EH (cell line): ENCODE measurements around the gene MED8.
"Not testable (repeated sequence)": the region's sequence is repeated elsewhere in the genome, so short reads cannot be mapped to it uniquely, and the experiment has no call there.

Experiments
- DNase-seq: peaks from one replicate; pipeline ENCODE4 v3.0.0-alpha.2; 2015; ENCODE audit warnings: low read depth

MED8 gene

GRCh38 chr1:43421976-43422750 lies 32.6 kb upstream of the MED8 start:
- no peak for DNase-seq

GRCh38 chr1:43421396-43421795 lies 31.8 kb upstream of the MED8 start:
- DNase-seq: no peak

- no peak for DNase-seq
Observed at GRCh38 chr1:43420874-43421273, 31.3 kb upstream of the MED8 start.

DNA sequence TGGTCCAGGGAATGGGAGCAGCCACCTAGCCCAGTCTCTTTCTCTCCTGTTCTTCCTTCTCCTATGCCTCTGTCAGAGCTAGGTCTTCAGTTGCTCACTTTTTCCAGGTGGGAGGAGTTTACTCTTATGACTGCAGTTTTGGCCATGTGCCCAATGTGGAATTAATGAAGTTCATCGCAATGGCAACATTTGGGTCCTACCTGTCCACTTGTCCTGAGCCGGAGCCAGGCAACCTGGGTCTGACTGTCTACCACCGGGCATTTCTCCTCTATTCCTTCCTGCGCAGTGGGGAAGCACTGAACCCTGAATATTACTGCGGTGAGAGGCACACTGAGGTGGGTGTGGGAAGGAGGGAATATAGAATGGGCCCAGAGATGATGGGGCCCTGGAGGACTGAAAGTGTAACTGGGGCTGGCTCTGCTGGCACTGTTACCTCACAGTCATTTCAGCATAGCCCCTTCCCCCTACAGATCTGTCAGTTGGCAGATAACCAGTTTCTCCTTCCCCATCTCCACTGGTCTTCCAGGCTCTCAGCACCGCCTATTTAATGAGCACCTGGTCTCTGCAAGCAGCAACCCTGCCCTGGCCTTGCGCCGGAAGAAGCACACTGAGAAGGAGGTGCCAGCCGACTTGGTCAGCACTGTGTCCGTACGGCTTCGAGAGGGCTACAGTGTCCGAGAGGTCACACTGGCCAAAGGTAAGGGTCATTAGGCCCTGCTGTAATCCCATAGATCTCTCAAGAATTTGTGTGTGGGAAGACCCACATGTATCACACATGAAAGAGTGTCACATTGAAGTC lies 30.2 kb upstream of the MED8 start:
- DNase-seq: no peak

- DNase-seq: no peak
Observed at GRCh38 chr1:43418858-43419257, 29.3 kb upstream of the MED8 start.

GRCh38 chr1:43415901-43416300 lies 26.3 kb upstream of the MED8 start:
- no peak for DNase-seq

- DNase-seq: peak; percentile 54
Observed at GRCh38 chr1:43414634-43415223, 25.1 kb upstream of the MED8 start.

DNA sequence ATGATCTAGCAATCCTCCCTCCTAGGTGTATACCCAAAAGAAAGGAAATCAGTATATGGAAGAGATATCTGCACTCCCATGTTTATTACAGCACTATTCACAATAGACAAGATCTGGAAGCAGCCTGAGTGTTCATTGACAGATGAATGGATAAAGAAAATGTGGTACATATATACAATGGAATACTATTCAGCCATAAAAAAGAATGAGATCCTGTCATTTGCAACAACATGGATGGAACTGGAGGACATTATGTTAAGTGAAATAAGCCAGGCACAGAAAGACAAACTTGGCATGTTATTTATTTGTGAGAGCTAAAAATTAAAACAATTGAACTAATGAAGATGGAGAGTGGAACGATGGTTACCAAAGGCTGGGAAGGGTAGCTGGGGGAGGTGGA lies 23.8 kb upstream of the MED8 start:
- not testable (repeated sequence) for DNase-seq

GRCh38 chr1:43410571-43410970 lies 21.0 kb upstream of the MED8 start:
- DNase-seq: no peak

GRCh38 chr1:43405876-43406234 lies 16.3 kb upstream of the MED8 start:
- DNase-seq: no peak

- no peak for DNase-seq
Observed at GRCh38 chr1:43405219-43405875, 15.7 kb upstream of the MED8 start.

GRCh38 chr1:43404353-43404752 lies 14.8 kb upstream of the MED8 start:
- no peak for DNase-seq

DNA sequence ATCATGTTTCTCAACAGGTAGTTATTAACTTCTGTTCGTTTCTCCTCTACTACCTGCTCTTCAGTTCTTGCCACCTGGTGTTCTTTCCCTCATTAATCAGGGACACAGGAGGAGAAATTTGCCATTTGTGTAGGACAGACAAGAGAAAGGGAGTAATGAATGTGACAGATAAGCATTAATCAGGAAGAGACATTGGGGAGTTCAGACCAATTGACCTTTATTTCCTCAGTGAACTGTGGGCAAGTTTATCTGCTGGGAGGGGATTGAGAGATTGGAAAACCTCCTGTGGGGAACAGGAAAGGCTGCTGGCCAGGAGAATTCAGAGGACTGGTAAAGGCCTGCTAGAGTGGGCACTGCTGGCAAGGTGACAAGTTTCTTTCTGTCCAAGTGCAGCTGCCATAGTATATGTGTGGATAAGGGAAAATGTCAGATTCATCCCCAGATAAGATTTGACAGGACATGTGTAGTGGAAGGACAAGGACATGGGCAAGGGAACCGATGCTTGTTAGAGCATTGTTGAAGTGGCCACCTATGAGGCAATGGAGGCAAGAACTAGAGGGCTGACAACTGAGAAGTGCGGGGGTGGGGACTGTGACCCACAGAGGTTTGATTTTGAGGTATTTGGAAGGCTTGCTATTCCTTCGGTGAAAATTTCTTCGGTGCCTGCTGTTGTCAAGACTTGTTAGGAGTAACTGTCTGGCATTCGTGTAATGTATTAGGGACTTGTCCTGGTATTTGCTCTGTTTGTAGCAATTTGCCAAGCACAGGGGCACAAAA lies 12.7 kb upstream of the MED8 start:
- no peak for DNase-seq

DNA sequence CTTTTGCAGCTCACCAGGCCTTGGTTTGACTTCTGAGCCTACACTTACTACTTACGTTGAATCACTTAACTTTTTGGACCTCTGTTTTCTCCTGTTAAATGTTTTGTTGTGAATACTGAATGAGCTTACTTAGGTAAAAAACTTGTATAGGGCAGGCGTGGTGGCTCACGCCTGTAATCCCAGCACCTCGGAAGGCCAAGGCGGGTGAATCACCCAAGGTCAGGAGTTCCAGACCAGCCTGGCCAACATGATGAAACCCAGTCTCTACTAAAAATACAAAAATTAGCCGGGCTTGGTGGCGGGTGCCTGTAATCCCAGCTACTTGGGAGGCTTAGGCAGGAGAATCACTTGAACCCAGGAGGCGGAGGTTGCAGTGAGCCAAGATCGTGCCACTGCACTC lies 10.8 kb upstream of the MED8 start:
- not testable (repeated sequence) for DNase-seq

DNA sequence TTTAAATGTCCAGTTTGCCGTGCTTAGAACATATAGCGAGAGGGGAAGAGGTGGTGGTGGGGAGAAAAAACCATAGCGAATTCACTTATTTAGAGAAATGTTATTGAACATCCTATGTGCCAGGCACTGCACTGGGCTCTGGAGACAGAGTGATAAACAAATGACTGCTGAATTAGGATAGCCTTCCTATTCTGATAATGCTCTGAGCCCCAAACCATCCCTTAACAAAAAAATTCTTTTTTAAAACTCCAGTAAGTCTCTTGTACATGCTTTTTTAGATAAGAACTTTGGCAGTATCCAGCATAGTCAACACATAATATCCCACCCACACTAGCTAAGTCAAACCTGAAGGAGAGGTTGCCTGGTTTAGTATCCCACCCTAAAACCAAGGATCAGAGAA lies 8.6 kb upstream of the MED8 start:
- DNase-seq: no peak

DNA sequence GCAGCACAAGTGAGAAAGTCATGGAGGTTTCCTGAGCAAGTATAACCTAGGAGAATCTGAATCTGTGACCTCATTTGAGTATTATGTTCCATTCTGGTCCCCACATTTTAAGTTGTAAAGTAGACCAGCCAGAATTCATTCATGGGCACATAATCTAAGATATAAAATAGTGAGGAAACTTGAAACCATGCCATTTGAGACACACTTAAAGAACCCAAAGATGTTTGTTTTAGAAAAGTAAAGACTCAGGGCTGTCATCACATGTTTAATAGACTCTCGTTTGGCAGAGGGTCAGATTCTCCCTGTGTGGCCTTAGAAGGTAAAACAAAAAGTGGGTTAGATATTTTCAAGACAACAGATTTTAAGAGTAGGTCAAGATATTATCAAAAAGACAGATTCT lies 6.5 kb upstream of the MED8 start:
- no peak for DNase-seq

DNA sequence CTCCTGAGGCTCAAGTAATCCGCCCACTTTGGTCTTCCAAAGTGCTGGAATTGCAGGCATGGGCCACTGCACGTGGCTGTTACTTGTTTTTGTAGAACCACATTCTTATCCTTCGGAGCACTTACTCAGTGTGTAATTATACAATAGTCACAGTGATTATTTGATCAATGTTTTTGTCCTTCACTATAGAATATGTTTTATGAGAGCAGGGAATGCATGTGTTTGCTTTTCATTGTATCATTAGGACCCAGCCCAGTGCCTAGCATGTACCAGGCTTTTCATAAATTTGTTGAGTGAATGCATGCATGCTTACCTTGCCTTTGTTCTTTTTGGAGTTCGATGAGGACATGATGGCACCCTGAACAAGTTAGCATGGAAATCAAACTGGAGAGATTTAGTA lies 5.9 kb upstream of the MED8 start:
- DNase-seq: no peak

- DNase-seq: no peak
Observed at GRCh38 chr1:43392702-43393101, 3.1 kb upstream of the MED8 start.

DNA sequence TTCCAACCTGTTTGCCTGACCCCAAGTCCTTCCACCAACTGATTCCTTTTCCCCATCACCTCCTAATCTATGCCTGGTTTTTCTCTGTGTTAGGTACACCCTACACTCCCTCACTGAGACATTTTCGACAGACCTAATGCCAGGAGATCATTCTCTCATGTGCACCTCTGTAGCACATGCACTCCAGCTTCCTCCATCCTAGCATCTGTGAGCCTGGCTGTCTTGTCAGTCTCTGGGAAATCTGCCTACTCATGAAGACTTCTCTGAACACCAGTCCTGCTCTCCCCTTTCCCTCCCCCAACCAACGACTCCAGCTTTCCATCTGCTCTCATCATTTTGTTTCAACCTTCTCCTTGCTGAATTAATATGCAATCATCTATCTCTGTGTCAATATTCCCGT lies 987 bp downstream of the MED8 start:
- DNase-seq: peak; percentile 25

DNA sequence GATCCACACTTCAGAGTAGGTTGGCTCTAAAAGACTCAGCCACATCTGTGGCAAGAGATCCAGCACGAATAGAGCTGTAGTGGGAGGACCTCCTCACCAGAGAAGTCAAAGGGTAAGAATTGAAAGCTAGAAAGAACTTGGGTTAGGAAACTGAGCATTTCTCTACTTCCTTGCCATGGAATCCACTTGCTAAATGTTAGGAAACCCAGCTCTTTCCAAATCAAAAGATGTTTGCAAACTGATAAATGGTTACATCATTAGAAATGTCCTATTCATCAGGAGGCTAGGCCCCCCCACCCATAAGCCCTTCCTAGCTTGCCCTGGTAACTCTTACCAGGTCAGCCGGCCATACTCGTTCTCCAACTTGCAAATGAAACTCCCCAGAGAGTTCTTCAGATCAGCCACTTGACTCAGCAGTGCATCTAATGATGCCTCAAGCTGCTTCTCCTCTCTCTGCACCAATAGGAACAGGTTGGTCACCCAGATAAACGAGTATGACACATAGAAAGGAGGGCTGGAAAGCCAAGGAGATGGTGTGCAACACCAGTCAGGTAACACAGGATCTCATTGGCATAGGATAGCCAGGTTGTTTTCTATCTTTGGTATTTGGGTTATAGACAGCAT lies 1.5 kb downstream of the MED8 start:
- no peak for DNase-seq

- DNase-seq: no peak
Observed at GRCh38 chr1:43386676-43387075, 2.9 kb downstream of the MED8 start.
